Nucleus accumbens (tissue), 56 donors: ENCODE measurements around the gene CCDC200.
"Not testable (repeated sequence)": the region's sequence is repeated elsewhere in the genome, so short reads cannot be mapped to it uniquely, and the experiment has no call there.

ENCODE experiments used
- DNase-seq, 56 donors: peaks; one replicate each; lab custom pipeline; 2025; lab: John Stamatoyannopoulos, UW

The CCDC200 gene

DNA sequence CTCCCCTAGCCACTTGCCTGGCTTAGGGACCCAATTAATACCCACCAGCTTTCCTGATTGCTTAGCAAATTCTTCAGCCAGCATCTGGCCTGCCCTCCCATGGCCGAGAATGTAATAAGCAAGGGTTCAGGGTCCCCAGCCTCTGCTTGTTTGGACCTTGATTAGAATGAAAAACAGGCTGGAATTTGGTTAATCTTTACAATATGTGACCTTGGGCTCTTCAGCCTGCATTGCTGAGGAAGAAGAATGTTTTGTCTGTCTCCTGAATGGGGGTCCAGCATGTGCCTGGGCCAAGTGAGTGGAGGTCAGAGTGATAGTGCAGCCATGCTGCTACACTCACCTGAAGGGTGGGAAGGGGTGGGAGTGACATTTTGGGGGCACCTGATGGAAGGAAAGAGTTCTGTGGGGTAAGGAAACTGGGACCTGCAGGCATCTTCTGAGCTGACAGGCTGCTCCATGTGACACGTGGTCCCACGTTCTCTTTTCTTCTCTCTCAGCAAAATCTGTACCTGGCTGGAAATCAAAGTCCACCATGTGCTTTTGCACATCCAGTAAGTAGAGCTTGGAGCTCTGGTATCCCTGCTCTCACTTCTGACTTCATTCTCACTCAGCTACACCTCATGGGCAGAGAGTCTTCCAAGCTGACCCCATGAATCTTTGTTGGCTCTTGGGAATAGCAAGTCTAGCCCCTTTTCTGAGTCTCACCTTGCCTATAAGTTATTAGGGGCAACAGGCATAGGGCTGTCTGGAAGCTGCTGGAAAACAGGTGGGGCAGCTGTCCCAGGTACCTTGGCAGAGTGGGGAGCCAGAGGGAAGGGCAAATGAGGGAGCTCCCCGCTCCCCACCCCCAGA, 11.4 kb downstream of the CCDC200 start:
- DNase-seq = no peak

DNA sequence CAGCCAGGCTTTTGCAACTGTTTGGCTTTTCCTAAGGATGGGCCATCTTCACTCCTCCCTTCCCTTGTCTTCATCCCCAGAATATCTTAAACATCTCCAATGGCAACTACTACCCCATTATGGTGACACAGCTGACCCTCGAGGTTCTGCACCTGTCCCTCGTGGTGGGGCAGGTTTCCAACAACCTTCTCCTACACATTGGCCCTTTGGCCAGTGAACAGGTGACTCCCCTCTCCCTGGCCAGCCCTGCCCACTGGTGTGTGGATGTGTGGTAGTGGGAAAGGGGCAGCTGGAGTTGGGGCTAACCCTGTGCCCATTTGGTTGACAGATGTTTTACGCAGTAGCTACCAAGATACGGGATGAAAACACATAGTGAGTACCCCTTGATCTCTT, 12.1 kb downstream of the CCDC200 start:
- no peak for DNase-seq

DNA sequence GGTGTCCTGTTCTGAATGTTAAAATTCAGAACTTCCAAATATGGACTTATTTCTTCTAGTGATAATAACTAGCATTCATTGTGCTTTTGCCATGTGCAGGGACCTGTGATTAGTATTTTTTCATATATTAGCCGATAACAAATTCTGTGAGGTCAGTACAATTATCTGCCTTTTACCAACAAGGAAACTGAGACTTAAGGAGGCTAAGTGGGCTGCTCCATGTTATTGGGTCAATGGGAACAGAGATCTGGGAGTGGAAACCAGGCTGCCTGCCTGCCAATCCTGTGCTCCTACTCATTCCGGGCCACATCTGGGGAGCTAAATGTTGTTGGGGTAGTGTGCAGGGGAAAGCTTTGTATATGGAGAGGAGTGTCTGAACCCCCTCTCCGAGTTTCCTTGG, 13.1 kb downstream of the CCDC200 start:
- DNase-seq = no peak

DNA sequence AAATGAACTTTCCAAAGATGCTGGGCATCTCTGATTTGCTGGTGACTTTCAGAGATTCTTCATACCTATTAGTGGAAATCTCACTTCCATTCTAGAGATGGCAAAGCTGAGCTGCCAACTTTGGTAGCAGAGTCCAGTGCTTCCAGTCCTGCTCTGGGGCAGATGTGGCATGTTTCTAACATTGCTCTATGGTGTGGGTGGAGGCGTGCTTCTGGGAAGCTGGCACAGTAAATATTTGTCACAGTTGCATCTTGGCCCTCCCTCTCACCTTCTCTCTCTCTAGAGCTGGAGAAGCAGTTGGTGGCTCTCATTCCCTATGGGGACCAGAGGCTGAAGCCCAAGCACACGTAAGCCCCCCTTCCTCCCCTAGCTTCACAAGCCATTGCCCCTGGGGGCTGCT, 14.9 kb downstream of the CCDC200 start:
- DNase-seq = no peak

DNA sequence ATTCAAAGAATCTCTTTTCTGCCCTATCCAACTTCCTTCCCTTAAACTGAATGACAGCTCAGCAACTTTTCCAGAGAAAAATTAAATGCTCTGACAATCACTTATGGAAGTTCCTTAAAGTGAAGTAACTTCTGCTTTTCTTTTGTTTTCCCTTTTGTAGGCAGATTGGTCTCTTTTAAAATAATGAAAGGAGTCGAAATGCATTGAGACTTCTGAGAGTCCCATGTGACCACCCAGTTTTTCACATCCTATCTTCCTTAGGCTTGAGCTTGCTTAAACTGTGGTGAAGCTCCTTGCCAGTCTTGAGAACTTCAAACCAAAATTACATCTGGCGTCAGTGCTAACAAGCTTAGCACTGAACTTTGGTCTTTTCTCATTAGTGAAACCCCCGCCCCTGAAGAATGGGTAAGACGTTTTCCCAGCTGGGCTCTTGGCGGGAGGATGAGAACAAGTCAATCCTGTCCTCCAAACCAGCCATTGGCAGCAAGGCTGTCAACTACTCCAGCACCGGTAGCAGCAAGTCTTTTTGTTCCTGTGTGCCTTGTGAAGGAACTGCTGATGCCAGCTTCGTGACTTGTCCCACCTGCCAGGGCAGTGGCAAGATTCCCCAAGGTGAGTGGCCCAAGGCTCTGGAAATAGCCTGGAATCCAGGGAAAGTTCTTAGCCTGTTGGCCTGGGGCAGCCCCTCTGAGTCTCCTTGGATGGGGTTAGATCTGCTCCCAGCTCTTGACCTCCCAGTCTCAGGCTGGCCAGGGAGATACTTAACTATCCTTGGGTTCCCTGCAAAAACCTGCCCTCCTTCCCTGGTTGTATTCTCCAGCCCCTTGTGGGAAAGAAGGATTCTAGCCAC, 15.6 kb downstream of the CCDC200 start:
- DNase-seq = no peak

DNA sequence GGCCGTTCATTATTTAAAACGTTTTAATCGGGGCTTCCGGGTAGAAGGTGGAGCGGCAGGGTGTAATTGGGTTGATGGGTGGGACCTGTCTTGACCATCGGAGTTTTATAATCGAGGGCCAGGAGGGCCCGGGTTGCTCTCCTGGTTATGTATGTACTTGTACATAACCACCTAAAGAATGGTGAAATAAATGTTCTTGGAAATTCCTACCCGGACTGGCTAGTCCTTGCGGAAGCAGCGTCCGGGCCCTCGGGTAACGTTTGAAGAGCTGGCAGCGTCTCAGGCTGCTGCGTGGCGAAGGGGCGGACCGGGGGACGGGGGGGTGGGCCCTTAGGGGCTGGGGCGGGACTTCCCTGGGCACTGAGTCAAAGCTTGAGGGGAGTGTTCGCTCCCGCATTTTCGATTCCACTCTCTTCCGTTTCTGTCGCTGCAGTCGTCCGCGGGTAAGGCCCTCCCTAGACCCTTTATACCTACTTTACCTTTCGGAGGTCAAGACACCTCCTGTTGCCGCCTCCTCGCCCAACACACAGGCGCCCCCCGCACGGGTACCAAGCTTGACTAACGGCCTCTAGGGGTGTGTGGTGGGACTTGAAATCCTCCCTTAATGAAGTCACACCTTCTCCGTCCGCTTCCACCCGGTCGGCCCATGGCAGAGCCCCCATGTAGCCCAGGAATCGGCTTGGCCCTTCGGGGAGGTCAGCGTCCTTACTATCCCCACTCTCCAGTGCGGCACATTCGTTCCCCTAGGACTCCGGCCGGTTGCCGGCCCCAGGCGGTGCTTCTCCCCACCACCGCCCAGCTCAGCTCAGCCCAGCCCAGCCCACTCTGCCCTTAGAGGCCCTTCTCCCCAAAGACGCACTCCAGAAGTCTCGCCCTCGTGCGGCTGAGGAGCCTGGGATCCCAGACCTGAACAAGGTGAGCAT, 16.7 kb downstream of the CCDC200 start, which contains the start of gene TMEM106A:
TSS of gene TMEM106A (plus strand) at position 396 of the 923 bp plus-strand sequence. CDS start 1,167 bp downstream, outside the sequence.
- peak in 44 of 56 donors; percentile 5 to 64 (median 24) for DNase-seq

DNA sequence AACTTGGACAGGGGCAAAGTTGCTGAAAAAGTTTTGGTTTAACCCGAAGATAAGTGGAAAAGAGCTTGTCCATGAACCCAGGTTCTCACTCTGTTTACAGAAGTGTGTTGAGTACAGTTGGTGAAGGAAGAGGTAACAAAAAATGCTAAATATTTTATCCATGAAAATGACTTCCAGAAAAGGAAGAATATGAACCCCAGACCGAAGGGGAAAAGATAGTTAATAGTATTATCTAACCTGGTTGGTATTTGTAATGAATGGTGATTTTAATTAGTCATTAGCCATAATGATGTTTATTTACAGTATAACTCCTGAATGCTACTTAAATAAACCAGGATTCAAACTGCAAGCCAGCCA, 17.3 kb downstream of the CCDC200 start:
- DNase-seq = no peak

DNA sequence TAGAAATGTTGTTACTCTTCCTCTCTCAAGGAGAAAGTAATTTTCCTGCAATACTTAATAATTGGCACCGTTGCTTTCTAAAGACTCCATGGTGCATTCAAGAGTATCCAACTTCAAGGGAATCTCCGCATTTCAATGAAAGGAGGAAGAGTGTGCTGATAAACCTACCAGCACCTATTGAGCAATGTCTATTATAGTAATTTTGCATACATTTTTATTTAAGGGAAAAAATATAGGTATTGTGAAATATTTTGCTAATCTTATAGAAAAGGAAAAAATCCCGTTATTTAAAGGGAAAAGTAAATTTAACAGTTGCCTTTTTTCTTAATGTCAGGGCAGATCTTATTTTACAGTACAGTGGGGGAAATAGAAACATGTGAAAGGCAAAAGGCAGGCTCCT, 17.8 kb downstream of the CCDC200 start:
- no peak for DNase-seq

DNA sequence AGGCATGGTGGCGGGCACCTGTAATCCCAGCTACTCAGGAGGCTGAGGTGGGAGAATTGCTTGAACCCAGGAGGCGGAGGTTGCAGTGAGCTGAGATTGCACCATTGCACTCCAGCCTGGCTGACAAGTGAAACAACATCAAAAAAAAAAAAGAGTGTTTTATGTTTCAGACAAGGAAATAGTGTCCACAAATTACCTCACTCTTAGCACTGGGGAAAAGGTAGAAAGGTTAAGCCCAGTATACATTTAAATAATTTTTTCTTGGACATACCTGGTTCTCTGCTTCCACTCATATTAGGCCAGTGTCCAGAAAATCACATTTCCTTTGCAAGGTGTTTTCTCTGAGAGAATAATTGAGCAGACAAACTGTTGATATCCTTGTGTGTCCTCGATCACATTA, 25.4 kb downstream of the CCDC200 start:
- DNase-seq = not testable (repeated sequence)

DNA sequence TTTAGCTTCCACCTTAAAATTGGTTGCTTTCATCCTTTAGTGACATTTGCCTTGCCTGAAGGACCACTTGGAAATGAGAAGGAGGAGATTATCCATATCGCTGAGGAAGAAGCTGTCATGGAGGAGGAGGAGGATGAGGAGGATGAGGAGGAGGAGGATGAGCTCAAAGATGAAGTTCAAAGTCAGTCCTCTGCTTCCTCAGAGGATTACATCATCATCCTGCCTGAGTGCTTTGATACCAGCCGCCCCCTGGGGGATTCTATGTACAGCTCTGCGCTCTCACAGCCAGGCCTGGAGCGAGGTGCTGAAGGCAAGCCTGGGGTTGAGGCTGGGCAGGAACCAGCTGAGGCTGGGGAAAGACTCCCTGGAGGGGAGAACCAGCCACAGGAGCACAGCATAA, 28.3 kb downstream of the CCDC200 start:
- DNase-seq = peak in 4 of 56 donors; percentile 1 to 22 (median 10)

DNA sequence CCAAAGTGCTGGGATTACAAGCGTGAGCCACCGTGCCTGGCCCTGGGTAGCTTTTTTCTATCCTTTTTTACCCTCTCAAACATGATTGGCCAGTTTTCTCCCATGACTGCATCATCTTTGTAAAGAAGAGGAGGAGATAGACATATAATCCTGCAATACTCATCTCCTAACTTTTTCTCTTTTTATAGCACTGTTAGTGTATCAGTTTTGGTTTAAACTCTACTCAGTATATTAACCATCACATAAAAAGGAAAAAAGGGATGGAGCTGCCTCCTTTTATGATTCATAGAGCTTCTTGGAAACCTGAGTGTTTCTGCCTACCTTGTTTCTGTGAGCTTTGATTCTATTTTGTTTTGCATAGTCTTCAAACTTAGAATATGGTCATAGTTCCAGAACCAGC, 28.8 kb downstream of the CCDC200 start:
- DNase-seq = no peak

DNA sequence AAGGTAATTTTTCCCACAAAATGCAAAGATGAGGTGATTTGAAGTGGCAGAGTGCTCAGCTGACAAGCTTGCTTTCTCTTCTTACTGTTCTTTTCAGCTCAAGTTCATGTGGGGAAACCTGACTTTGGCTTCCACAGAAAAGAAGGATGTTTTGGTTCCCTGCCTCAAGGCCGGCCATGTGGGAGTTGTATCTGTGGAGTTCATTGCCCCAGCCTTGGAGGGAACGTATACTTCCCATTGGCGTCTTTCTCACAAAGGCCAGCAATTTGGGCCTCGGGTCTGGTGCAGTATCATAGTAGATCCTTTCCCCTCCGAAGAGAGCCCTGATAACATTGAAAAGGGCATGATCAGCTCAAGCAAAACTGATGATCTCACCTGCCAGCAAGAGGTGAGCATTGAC, 35.2 kb downstream of the CCDC200 start:
- DNase-seq = no peak

DNA sequence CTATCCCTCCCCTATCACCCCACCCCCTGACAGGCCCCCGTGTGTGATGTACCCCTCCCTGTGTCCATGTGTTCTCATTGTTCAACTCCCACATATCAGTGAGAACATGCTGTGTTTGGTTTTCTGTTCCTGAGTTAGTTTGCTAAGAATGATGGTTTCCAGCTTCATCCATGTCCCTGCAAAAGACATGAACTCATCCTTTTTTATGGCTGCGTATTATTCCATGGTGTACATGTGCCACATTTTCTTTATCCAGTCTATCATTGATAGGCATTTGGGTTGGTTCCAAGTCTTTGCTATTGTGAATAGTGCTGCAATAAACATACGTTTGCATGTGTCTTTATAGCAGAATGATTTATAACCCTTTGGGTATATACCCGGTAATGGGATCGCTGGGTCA, 41.8 kb downstream of the CCDC200 start:
- DNase-seq = not testable (repeated sequence)

DNA sequence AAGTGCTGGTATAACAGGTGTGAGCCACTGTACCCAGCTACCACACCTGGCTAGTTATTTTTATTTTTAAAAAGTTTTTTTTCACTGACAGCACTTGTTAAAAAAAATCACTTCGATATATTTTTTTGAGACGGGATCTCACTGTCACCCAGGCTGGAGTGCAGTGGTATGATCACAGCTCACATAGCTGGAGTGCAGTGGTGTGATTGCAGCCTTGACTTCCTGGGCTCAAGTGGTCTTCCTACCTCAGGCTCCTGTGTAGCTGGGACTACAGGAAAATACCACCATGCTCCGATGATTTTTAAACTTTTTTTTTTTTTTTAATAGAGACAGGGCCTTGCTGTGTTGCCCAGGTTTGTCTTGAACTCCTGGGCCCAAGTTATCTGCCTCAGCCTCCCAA, 44.5 kb downstream of the CCDC200 start:
- DNase-seq = no peak

DNA sequence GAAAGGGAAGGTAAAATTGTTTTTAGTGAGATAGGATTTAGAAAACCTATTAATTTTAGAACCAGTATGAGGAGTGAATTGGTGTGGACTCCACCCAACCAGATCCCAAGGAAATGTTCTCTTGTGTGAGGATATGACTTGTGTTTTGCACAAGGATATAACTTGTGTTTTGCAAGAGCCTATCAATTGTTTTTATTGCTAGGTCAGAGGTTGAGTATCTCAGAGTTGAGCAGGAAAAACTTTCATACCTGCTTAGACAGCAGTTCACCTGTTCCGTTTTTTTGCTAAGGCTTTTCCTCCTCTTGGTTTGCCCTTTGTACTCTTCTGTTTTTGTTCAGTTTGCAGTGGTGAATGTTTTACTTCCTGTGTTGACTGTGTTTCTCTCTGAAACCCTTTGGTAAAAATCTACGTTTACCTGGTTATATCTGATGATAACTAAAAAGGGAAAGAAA, 52.3 kb downstream of the CCDC200 start:
- no peak for DNase-seq

DNA sequence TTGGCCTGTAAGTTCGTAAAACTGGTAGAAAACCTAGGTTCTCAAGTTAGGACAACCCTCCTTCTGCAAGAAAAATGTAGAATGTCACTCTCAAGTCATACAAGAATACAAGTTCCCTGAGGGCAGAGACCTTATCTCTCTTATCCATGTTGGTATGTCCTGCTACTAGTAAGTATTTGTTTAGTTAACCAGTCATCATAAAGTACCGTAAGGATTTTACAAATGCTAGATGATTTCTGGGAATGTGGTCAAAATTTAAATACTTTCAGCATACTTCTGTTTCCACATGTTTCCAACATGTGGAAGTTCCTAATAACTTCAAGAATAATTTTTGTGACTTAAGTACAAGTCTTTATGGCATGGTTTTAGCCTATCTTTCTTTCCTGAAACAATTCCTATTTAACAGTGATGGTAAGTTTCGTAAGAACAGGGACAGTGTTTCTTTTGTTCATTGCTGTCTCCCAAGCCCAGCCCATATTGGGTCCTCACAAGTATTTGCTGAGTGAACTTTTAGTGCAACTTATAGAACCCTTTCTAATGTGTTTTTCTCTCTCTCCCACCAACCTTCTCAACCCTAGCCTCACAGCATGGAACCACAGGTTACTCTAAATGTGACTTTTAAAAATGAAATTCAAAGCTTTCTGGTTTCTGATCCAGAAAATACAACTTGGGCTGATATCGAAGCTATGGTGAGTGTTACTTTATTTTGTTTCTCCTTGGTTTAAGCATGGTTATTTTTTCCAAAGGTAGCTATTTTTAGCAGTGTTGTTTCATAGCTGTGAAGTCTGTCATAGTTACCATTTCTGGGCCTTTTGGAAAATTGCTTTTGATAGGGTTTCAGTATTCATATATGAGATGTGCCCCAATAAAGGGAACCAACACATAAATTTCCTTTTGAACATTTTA, 53.0 kb downstream of the CCDC200 start:
- DNase-seq = no peak

DNA sequence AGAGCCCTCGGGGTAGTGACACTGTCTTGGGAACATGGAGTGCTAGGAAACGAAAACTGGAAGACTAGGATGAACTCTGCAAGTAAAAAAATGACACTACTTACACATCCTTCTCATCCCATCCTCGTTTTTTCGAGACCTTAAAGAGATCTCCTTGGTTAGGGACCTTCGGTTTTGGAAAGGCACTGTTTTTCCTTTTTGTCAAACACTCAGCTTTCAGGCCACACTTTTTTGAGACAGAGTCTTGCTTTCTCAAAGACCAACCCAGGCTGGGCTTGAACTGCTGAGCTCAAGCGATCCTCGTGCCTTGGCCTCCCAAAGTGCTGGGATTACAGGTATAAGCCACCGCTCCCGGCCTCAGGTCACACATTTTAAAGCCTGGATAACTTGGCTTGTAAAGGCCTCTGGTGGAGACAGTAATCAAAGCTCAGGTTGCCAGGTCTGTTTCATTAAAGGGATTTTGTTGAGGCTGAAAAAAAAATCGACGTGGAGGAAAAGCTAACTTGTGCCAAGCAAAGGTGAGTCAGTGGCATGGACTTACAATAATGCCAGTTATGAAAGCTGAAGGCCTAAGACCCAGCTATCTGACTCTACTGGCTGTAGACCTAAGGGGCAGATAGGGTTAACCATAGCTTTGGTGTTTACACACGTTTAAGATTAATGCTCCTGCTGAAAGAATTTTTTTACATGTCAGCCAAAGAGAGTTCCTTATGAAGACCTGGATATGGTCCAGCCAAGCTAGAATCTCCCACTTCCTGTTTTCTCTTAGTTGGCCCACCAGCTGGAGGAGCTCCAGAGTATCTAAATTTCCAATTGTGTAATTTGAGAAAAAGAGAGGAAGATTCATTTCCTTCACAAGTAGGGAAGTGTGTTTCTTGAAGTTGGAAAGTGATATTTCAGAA, 56.6 kb downstream of the CCDC200 start:
- DNase-seq = peak in 6 of 56 donors; percentile 1 to 36 (median 16)
